ENCODE results near the gene GLRX3.
A peak's percentile ranks its signal among the peaks of the same experiment; 100 is the strongest.

Gene GLRX3

GRCh38 chr10:130128922-130129321, 7.3 kb upstream of the GLRX3 start:
- H3K9me3 ChIP-seq (ENCODE audit: control insufficient read depth, insufficient read depth, low read depth, low read length): no peaks in the 10 kb centered on the region
- ChIA-PET POLR2A (interaction anchor here (3.3 kb wide), 1 partner anchor 18 kb away, joined by 23 read pairs; the partner anchor contains the start of gene C10orf143), CTCF (interaction anchor here (0.6 to 2.8 kb wide), 6 partner anchors 9 to 1432 kb away, joined by 3 to 14 read pairs (median 5); partner anchors contain the start of gene C10orf143)
- H3K4me1 ChIP-seq (ENCODE audit: control insufficient read depth, insufficient read depth, low read length): peaks cover 2% of the 10 kb centered on the region; the same call in 1 of the 2 replicates
- no peak overlapping the region for H3K27ac ChIP-seq (ENCODE audit: extremely low read depth, low read depth, low read length)
- TF ChIP-seq ZNF362 (tag by site-specific recombination; IDR thresholded peaks at IDR 0.05) (no peak), REST (tag by site-specific recombination; IDR thresholded peaks at IDR 0.05) (0 out of 2 replicates have a peak, but pooled peaks have one; percentile 30)
- no peaks in the 10 kb centered on the region for H3K36me3 ChIP-seq (ENCODE audit: control insufficient read depth in 2 of 2, insufficient read depth in 1 of 2, low read length in 2 of 2)
- no peak overlapping the region for H3K4me3 ChIP-seq (ENCODE audit: low read depth, low read length)

- ChIA-PET CTCF (interaction anchor here (0.7 to 2.5 kb wide), 2 partner anchors 9 to 25 kb away, joined by 6 to 9 read pairs; partner anchors contain the start of gene C10orf143), POLR2A (interaction anchor here (0.7 to 4.9 kb wide), 5 partner anchors 9 to 25 kb away, joined by 3 to 127 read pairs (median 3); partner anchors contain the start of gene C10orf143)
- H3K27ac ChIP-seq (ENCODE audit: extremely low read depth, low read depth, low read length): peak overlapping the region; percentile 88; the same call in 1 of the 2 replicates
- peak overlapping the region; percentile 80 for H3K4me3 ChIP-seq (ENCODE audit: low read depth, low read length)
- H3K4me1 ChIP-seq (ENCODE audit: control insufficient read depth, insufficient read depth, low read length): peaks cover 17% of the 10 kb centered on the region
- H3K36me3 ChIP-seq (ENCODE audit: control insufficient read depth in 2 of 2, insufficient read depth in 1 of 2, low read length in 2 of 2): peaks cover 0 to 3% of the 10 kb centered on the region in 2 experiments; a peak in 2 of 3 replicates
- no peaks in the 10 kb centered on the region for H3K9me3 ChIP-seq (ENCODE audit: control insufficient read depth, insufficient read depth, low read depth, low read length)
- TF ChIP-seq ZFP37 (tag by site-specific recombination; IDR thresholded peaks at IDR 0.05) (no peak), ZBTB10 (tag by site-specific recombination; IDR thresholded peaks at IDR 0.05) (peak; percentile 79), ZSCAN30 (tag by site-specific recombination; IDR thresholded peaks at IDR 0.05) (peak; percentile 45; the same call in 1 of the 2 replicates), ZFP69B (tag by site-specific recombination; IDR thresholded peaks at IDR 0.05) (no peak), ZNF239 (tag by site-specific recombination; IDR thresholded peaks at IDR 0.05) (no peak), ZBTB20 (tag by site-specific recombination; IDR thresholded peaks at IDR 0.05) (peak; percentile 61; the same call in 1 of the 2 replicates), HIC1 (tag by site-specific recombination; IDR thresholded peaks at IDR 0.05) (peak; percentile 66), ZNF10 (tag by site-specific recombination; IDR thresholded peaks at IDR 0.05) (no peak), ZNF423 (tag by site-specific recombination; IDR thresholded peaks at IDR 0.05) (peak; percentile 26; the same call in 1 of the 2 replicates), ZNF335 (tag by site-specific recombination; conservative IDR thresholded peaks at IDR 0.05) (peak; percentile 59), ZNF596 (tag by site-specific recombination; IDR thresholded peaks at IDR 0.05) (no peak), KLF7 (tag by site-specific recombination; IDR thresholded peaks at IDR 0.05; ENCODE audit: borderline replicate concordance) (no peak), ZNF777 (tag by site-specific recombination; IDR thresholded peaks at IDR 0.05; ENCODE audit: borderline replicate concordance) (0 out of 2 replicates have a peak, but pooled peaks have one; percentile 56), PRDM10 (tag by site-specific recombination; IDR thresholded peaks at IDR 0.05) (no peak), ZBTB48 (tag by site-specific recombination; IDR thresholded peaks at IDR 0.05) (peak; percentile 54; the same call in 1 of the 2 replicates)
Measured at GRCh38 chr10:130135676-130136225, 440 bp upstream of the GLRX3 start.
